GM12878 (cell line): ENCODE data around the gene GRIK1. TPM values are rescaled to one million over a fixed set of nuclear protein-coding genes. Genes with fewer than 3 reads are reported as not detected.

Experiments used
- CBFB ChIP-seq: IDR thresholded peaks from 2 replicates; pipeline ENCODE4 v1.6.1; 2016; ENCODE audit warnings: antibody characterized with exemption, low read depth
- PAX8 ChIP-seq: fragments of 450-650 bp; IDR thresholded peaks from 2 replicates; pipeline ENCODE4 v1.6.1; 2017; ENCODE audit warnings: mild to moderate bottlenecking, moderate library complexity
- SIX5 ChIP-seq: IDR thresholded peaks from 2 replicates; pipeline ENCODE4 v1.6.1; 2011; ENCODE audit warnings: mild to moderate bottlenecking, low read depth, low read length, moderate library complexity; ENCODE audit not compliant: severe bottlenecking
- WRNIP1 ChIP-seq: IDR thresholded peaks from 2 replicates; pipeline ENCODE4 v1.6.1; 2011; ENCODE audit warnings: low read depth, low read length, improper control_type of control experiment, borderline replicate concordance
- YY1 ChIP-seq: IDR thresholded peaks from 2 replicates; pipeline ENCODE4 v1.6.1; 2011; ENCODE audit warnings: low read depth, mild to moderate bottlenecking, low read length
- ZNF207 ChIP-seq: fragments of 450-650 bp; IDR thresholded peaks from 2 replicates; pipeline ENCODE4 v1.6.1; 2014; ENCODE audit warnings: antibody characterized with exemption, mild to moderate bottlenecking, borderline replicate concordance
- ZNF384 ChIP-seq: IDR thresholded peaks from 2 replicates; pipeline ENCODE4 v1.6.1; 2012; ENCODE audit warnings: low read depth, mild to moderate bottlenecking, low read length, improper control_type of control experiment, borderline replicate concordance
- polyA plus RNA-seq, 11 experiments: library from polyadenylated mRNA; depleted of rRNA in 4 of 11; unstranded in 6 of 11; stranded (reverse) in 5 of 11; fragments of >200 nt; fragmentation: Nextera tagmentation in 4 of 11; fragmentation: Illumina TruSeq in 1 of 11; extraction: Ambion mirVana in 4 of 11; extraction: Trizol in 1 of 11; gene quantifications; 1 replicate in 1 of 11; 2 replicates in 10 of 11; pipeline versions ENCODE4 v1.2.1 to v1.2.3, GENCODE V29; 2011 to 2016; ENCODE audit warnings: inconsistent platforms in 2 of 11, missing spikeins in 2 of 11, low read depth in 1 of 11
- total RNA-seq, 4 experiments: library from RNA; depleted of rRNA in 3 of 4; stranded (reverse); fragments of >200 nt in 3 of 4; fragmentation: Illumina TruSeq in 1 of 4; extraction: Trizol in 1 of 4; gene quantifications; 2 replicates each; pipeline versions ENCODE4 v1.2.1 to v1.2.3, GENCODE V29; 2013 to 2021
- TF ChIP-seq, protein P1 (sequence below): fragments of 450-650 bp; IDR thresholded peaks from 2 replicates; pipeline ENCODE4 v1.6.1; 2016; ENCODE audit warnings: mild to moderate bottlenecking
- TF ChIP-seq, protein P2 (sequence below): IDR thresholded peaks from 2 replicates; pipeline ENCODE4 v1.6.1; 2011; ENCODE audit warnings: borderline replicate concordance, low read depth, mild to moderate bottlenecking, moderate library complexity, mixed read lengths, low read length; ENCODE audit not compliant: insufficient read depth; ENCODE audit errors: extremely low read length
- TF ChIP-seq, protein P3 (sequence below): IDR thresholded peaks from 2 replicates; pipeline ENCODE4 v1.6.1; 2011; ENCODE audit warnings: low read depth, mild to moderate bottlenecking, low read length, moderate library complexity, borderline replicate concordance; ENCODE audit errors: extremely low read depth

Gene GRIK1
- total and polyA plus RNA-seq, 10 of the 15 experiments (the other 5 are each of a cell fraction or from before 2014, with no cell fraction given), result 0.05 to 0.13 (median 0.09) TPM; not detected in 7

DNA sequence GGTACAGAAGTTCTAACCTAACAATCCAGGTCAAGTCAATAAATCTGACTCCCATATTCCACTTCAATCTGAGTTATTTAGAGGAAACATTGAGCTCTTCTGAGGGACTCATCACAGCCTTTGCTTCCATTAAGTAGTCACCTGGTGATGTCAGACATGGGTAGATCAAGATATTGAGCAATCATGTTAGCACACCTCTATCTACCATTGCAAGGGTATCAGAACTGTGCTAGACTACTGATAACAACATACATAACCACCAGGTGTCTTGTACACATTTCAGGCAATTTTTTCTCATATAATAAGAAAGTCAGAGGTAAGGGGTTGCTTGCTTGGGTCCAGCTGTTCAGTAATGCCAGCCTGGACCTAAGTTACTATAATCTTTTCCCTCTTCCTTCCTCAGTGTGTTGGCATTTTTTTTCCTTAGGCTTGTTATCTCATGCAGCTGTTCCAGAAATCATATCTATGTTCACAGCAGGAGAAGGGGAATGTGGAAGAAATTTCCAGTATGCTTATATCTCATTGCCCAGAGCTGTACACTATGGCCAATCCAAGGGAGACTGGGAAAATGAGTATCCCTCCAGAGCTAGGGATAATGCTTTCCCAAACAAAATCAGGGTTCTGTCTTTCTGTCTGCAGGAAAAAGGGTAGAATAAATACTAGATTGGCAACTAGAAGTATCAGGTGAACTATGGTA is 52.3 kb downstream of the GRIK1 start (continued):
- TF ChIP-seq, protein P1, sequence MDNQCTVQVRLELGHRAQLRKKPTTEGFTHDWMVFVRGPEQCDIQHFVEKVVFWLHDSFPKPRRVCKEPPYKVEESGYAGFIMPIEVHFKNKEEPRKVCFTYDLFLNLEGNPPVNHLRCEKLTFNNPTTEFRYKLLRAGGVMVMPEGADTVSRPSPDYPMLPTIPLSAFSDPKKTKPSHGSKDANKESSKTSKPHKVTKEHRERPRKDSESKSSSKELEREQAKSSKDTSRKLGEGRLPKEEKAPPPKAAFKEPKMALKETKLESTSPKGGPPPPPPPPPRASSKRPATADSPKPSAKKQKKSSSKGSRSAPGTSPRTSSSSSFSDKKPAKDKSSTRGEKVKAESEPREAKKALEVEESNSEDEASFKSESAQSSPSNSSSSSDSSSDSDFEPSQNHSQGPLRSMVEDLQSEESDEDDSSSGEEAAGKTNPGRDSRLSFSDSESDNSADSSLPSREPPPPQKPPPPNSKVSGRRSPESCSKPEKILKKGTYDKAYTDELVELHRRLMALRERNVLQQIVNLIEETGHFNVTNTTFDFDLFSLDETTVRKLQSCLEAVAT, result no peak
- TF ChIP-seq ZNF207 (no peak), PAX8 (no peak), SIX5 (no peak), CBFB (no peak), WRNIP1 (no peak), ZNF384 (no peak), YY1 (no peak)
- TF ChIP-seq, protein P2, sequence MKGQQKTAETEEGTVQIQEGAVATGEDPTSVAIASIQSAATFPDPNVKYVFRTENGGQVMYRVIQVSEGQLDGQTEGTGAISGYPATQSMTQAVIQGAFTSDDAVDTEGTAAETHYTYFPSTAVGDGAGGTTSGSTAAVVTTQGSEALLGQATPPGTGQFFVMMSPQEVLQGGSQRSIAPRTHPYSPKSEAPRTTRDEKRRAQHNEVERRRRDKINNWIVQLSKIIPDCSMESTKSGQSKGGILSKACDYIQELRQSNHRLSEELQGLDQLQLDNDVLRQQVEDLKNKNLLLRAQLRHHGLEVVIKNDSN, result no peak
- TF ChIP-seq, protein P3, sequence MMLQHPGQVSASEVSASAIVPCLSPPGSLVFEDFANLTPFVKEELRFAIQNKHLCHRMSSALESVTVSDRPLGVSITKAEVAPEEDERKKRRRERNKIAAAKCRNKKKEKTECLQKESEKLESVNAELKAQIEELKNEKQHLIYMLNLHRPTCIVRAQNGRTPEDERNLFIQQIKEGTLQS, result no peak
